Astrocyte (in vitro differentiated cells and primary cell): Measurements from ENCODE around the gene GGT5. TPM values are rescaled to one million over a fixed set of nuclear protein-coding genes. Genes with fewer than 3 reads are reported as not detected.

Source experiments
- DNase-seq: peaks from one replicate; pipeline ENCODE4 v3.0.0-alpha.2; 2010; ENCODE audit warnings: low read depth
- FAIRE-seq: peaks from 2 replicates; lab custom pipeline; 2011; peaks lifted over from hg19 to GRCh38; lab: Jason Lieb, UNC
- H2AFZ ChIP-seq: 2 replicates; pipeline ENCODE4 v1.6.0; 2012; ENCODE audit warnings: low read depth, low read length, inconsistent platforms
- H3K27ac ChIP-seq: 2 replicates; pipeline ENCODE4 v1.5.1; 2011; ENCODE audit warnings: low read depth, low read length, inconsistent platforms
- H3K27me3 ChIP-seq: 2 replicates; pipeline ENCODE4 v1.6.0; 2011; ENCODE audit warnings: low read length, inconsistent platforms; ENCODE audit not compliant: insufficient read depth
- H3K36me3 ChIP-seq: 2 replicates; pipeline ENCODE4 v1.5.1; 2011; ENCODE audit warnings: low read length, inconsistent platforms; ENCODE audit not compliant: insufficient read depth
- H3K4me1 ChIP-seq: 2 replicates; pipeline ENCODE4 v1.5.1; 2011; ENCODE audit warnings: low read length, inconsistent platforms; ENCODE audit not compliant: insufficient read depth
- H3K4me2 ChIP-seq: 2 replicates; pipeline ENCODE4 v1.6.0; 2012; ENCODE audit warnings: low read length, inconsistent platforms
- H3K4me3 ChIP-seq: 2 replicates; pipeline ENCODE4 v1.5.1; 2011; ENCODE audit warnings: low read depth, mild to moderate bottlenecking, low read length, inconsistent platforms; ENCODE audit not compliant: insufficient read depth
- H3K79me2 ChIP-seq: 2 replicates; pipeline ENCODE4 v1.6.0; 2012; ENCODE audit warnings: mild to moderate bottlenecking, low read length, inconsistent platforms; ENCODE audit not compliant: insufficient read depth
- H3K9ac ChIP-seq: 2 replicates; pipeline ENCODE4 v1.6.0; 2012; ENCODE audit warnings: mild to moderate bottlenecking, low read length, inconsistent platforms
- H3K9me3 ChIP-seq: 2 replicates; pipeline ENCODE4 v1.5.1; 2012; ENCODE audit warnings: low read depth, mild to moderate bottlenecking, low read length, inconsistent platforms; ENCODE audit not compliant: insufficient read depth
- H4K20me1 ChIP-seq: 2 replicates; pipeline ENCODE4 v1.6.0; 2012; ENCODE audit warnings: low read length, inconsistent platforms; ENCODE audit not compliant: insufficient read depth
- H3K27ac Mint-ChIP-seq: one replicate; pipeline ENCODE4 v1.8.0; 2021; ENCODE audit warnings: mild to moderate bottlenecking, mixed read lengths; ENCODE audit not compliant: unreplicated experiment
- H3K27me3 Mint-ChIP-seq: one replicate; pipeline ENCODE4 v1.8.0; 2021; ENCODE audit warnings: low read depth, mixed read lengths; ENCODE audit not compliant: unreplicated experiment
- H3K36me3 Mint-ChIP-seq: one replicate; pipeline ENCODE4 v1.8.0; 2021; ENCODE audit warnings: low read depth, mixed read lengths; ENCODE audit not compliant: unreplicated experiment
- H3K4me1 Mint-ChIP-seq: one replicate; pipeline ENCODE4 v1.8.0; 2021; ENCODE audit warnings: low read depth, mixed read lengths; ENCODE audit not compliant: unreplicated experiment
- H3K4me3 Mint-ChIP-seq: one replicate; pipeline ENCODE4 v1.8.0; 2021; ENCODE audit warnings: mild to moderate bottlenecking, moderate library complexity, mixed read lengths; ENCODE audit not compliant: unreplicated experiment
- H3K9me3 Mint-ChIP-seq: one replicate; pipeline ENCODE4 v1.8.0; 2021; ENCODE audit warnings: mild to moderate bottlenecking, mixed read lengths; ENCODE audit not compliant: unreplicated experiment
- EZH2 ChIP-seq: IDR thresholded peaks from 2 replicates; pipeline ENCODE4 v1.6.1; 2012; ENCODE audit warnings: mild to moderate bottlenecking, low read length, inconsistent platforms; ENCODE audit not compliant: insufficient read depth
- total RNA-seq: library from RNA; stranded (reverse); gene quantifications from 2 replicates; pipeline ENCODE4 v1.2.1, GENCODE V29; 2021
- TF ChIP-seq, protein P1 (sequence below): IDR thresholded peaks from 2 replicates; pipeline ENCODE4 v1.5.1; 2011; ENCODE audit warnings: low read depth, mild to moderate bottlenecking, inconsistent platforms, low read length, moderate library complexity; ENCODE audit not compliant: insufficient read depth

Gene GGT5
- total RNA-seq, 1 donor from 2014 or later = 0.64 TPM

DNA sequence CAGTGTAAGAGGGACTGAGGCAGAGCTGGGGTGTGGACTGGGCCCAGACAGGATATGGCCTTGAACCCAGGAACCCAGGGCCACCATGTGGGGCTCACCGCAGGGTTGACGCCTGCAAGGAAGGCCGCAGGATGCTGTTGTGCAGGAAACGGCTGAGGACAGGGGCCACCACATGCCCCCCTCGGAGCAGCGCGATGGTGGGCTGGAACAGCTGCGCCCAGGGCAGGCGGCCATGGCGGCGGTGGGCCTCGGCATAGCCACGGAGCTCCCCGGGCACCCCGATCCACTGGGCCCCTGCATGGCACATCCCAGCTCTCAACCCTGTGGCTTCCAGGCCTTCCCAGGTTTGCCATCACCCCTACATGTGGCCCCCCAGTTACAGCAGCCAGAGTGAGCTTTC, 12.2 kb downstream of the GGT5 start:
- no peak overlapping the region for H2AFZ ChIP-seq
- H3K36me3 ChIP-seq = no peaks in the 10 kb centered on the region
- no peaks in the 10 kb centered on the region for H3K79me2 ChIP-seq
- Mint-ChIP-seq H3K27ac (no peak overlapping the region), H3K9me3 (no peaks in the 10 kb centered on the region), H3K27me3 (peaks cover 4% of the 10 kb centered on the region), H3K4me1 (no peaks in the 10 kb centered on the region), H3K4me3 (no peak overlapping the region), H3K36me3 (no peaks in the 10 kb centered on the region)
- no peak overlapping the region for H3K4me3 ChIP-seq
- DNase-seq (no peak), FAIRE-seq (no peak)
- H4K20me1 ChIP-seq = no peaks in the 10 kb centered on the region
- TF ChIP-seq, protein P1, sequence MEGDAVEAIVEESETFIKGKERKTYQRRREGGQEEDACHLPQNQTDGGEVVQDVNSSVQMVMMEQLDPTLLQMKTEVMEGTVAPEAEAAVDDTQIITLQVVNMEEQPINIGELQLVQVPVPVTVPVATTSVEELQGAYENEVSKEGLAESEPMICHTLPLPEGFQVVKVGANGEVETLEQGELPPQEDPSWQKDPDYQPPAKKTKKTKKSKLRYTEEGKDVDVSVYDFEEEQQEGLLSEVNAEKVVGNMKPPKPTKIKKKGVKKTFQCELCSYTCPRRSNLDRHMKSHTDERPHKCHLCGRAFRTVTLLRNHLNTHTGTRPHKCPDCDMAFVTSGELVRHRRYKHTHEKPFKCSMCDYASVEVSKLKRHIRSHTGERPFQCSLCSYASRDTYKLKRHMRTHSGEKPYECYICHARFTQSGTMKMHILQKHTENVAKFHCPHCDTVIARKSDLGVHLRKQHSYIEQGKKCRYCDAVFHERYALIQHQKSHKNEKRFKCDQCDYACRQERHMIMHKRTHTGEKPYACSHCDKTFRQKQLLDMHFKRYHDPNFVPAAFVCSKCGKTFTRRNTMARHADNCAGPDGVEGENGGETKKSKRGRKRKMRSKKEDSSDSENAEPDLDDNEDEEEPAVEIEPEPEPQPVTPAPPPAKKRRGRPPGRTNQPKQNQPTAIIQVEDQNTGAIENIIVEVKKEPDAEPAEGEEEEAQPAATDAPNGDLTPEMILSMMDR = no peak
- no peak for TF ChIP-seq EZH2
- no peaks in the 10 kb centered on the region for H3K9me3 ChIP-seq
- no peaks in the 10 kb centered on the region for H3K4me1 ChIP-seq
- H3K4me2 ChIP-seq = no peak overlapping the region
- no peaks in the 10 kb centered on the region for H3K27me3 ChIP-seq
- H3K9ac ChIP-seq = no peak overlapping the region
- no peak overlapping the region for H3K27ac ChIP-seq

DNA sequence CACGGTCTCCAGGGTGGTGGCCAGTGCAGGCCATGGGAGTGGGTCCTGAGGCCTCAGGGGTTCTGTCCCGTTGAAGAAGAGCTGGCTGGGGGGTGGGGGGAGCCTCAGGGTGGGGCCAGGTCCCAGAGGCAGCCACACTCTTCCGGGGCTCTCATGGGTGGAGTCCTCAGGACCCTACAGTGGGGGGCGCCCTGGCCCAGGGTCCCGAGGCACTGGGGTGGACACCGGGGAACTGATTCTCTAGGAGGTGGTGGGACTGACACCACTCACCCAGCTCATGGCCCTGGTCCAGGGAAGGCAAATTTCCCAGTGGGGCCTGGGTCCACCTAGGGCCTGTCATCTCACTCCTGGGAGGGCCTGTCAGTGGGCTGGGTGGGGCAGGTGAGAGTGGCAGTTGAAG, 12.8 kb downstream of the GGT5 start:
- no peak overlapping the region for H3K27ac Mint-ChIP-seq
- no peak overlapping the region for H3K4me3 ChIP-seq
- peaks cover 2% of the 10 kb centered on the region for H3K9me3 Mint-ChIP-seq
- FAIRE-seq = no peak
- H3K4me1 Mint-ChIP-seq = no peaks in the 10 kb centered on the region
- H3K27me3 Mint-ChIP-seq = peaks cover 4% of the 10 kb centered on the region
- no peaks in the 10 kb centered on the region for H3K9me3 ChIP-seq
- H3K79me2 ChIP-seq = no peaks in the 10 kb centered on the region
- H3K4me2 ChIP-seq = no peak overlapping the region
- no peak overlapping the region for H2AFZ ChIP-seq
- H3K27ac ChIP-seq = no peak overlapping the region
- H3K4me3 Mint-ChIP-seq = no peak overlapping the region
- TF ChIP-seq, protein P1 = no peak
- no peak for TF ChIP-seq EZH2
- H3K36me3 Mint-ChIP-seq = no peaks in the 10 kb centered on the region
- H3K9ac ChIP-seq = no peak overlapping the region
- H4K20me1 ChIP-seq = no peaks in the 10 kb centered on the region
- no peaks in the 10 kb centered on the region for H3K4me1 ChIP-seq
- H3K36me3 ChIP-seq = no peaks in the 10 kb centered on the region
- no peak for DNase-seq
- H3K27me3 ChIP-seq = no peaks in the 10 kb centered on the region

DNA sequence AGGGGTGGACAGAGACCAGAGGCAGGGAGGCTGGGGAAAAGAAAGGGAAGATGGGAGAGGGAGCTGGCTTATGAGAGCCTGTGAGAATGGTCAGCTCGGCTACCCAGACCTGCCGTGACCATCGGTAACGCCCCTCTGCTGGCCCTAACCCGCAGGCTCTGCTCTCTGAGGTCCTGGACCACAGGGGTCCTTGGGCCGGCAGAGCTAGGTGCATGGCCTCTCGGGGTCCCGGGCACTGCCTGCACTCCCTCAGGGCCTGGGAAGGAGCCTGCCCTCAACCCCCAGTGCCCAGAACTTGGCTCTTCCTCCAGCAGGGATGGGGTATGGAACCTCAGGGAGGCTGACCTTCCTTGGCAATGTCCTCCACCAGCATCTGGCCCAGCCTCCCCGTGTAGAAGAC, 13.2 kb downstream of the GGT5 start:
- peaks cover 4% of the 10 kb centered on the region for H3K27me3 Mint-ChIP-seq
- no peak for FAIRE-seq

More for the DNA sequence above, 13.2 kb downstream of the GGT5 start:
- no peaks in the 10 kb centered on the region for H3K36me3 Mint-ChIP-seq
- H3K27ac ChIP-seq = no peak overlapping the region
- H3K4me3 ChIP-seq = no peak overlapping the region
- H3K4me1 ChIP-seq = no peaks in the 10 kb centered on the region
- no peak overlapping the region for H3K9ac ChIP-seq
- no peaks in the 10 kb centered on the region for H3K36me3 ChIP-seq
- H3K4me1 Mint-ChIP-seq = no peaks in the 10 kb centered on the region
- no peak overlapping the region for H3K27ac Mint-ChIP-seq
- H4K20me1 ChIP-seq = no peaks in the 10 kb centered on the region
- H3K9me3 ChIP-seq = no peaks in the 10 kb centered on the region
- no peaks in the 10 kb centered on the region for H3K27me3 ChIP-seq
- no peak for DNase-seq
- no peaks in the 10 kb centered on the region for H3K79me2 ChIP-seq
- TF ChIP-seq, protein P1 = no peak
- no peak for TF ChIP-seq EZH2
- peaks cover 2% of the 10 kb centered on the region for H3K9me3 Mint-ChIP-seq
- no peak overlapping the region for H3K4me3 Mint-ChIP-seq
- H3K4me2 ChIP-seq = no peak overlapping the region
- no peak overlapping the region for H2AFZ ChIP-seq
